ENCODE data around the gene PRX. TPM values are rescaled to one million over a fixed set of nuclear protein-coding genes. Genes with fewer than 3 reads are reported as not detected.
A peak's percentile ranks its signal among the peaks of the same experiment; 100 is the strongest.

PRX gene
- total and polyA plus RNA-seq, 9 of the 15 experiments (the other 6 are each of a cell fraction or from before 2014, with no cell fraction given), result 0.65 to 3.5 (median 1.7) TPM; not detected in 2

GRCh38 chr19:40370997-40371801 lies 42.0 kb downstream of the PRX start (continued):
- TF ChIP-seq ZNF253 (CRISPR knock-in tag; conservative IDR thresholded peaks at IDR 0.05) (no peak), ZHX1 (conservative IDR thresholded peaks at IDR 0.05; ENCODE audit: low read length) (no peak), ZNF347 (CRISPR knock-in tag; IDR thresholded peaks at IDR 0.05; ENCODE audit: low read depth) (no peak), MAZ (CRISPR knock-in tag; conservative IDR thresholded peaks at IDR 0.05 in 1 of 2, IDR thresholded peaks at IDR 0.05 in 1 of 2) (no peak), RBM25 (IDR thresholded peaks at IDR 0.05; ENCODE audit: low read depth, low read length, severe bottlenecking) (peak; percentile 96), KLF16 (IDR thresholded peaks at IDR 0.05) (peak; percentile 67), PHF20 (IDR thresholded peaks at IDR 0.05; ENCODE audit: partially characterized antibody) (no peak), IRF2 (CRISPR knock-in tag; IDR thresholded peaks at IDR 0.05) (no peak), GATA2 (CRISPR knock-in tag; IDR thresholded peaks at IDR 0.05) (peak; percentile 55), STAT5A (IDR thresholded peaks at IDR 0.05; ENCODE audit: borderline replicate concordance, low read length) (peak; percentile 40; the same call in 1 of the 2 replicates), E4F1 (CRISPR knock-in tag; IDR thresholded peaks at IDR 0.05; ENCODE audit: borderline replicate concordance) (no peak), PYGO2 (tag; IDR thresholded peaks at IDR 0.05) (no peak), ZNF583 (CRISPR knock-in tag; IDR thresholded peaks at IDR 0.05) (no peak), MYBL2 (IDR thresholded peaks at IDR 0.05; ENCODE audit: low read depth) (no peak), MYBL2 (CRISPR knock-in tag; IDR thresholded peaks at IDR 0.05; ENCODE audit: borderline replicate concordance) (no peak), ZNF384 (IDR thresholded peaks at IDR 0.05; ENCODE audit: low read depth, low read length) (no peak), ZNF212 (CRISPR knock-in tag; IDR thresholded peaks at IDR 0.05) (no peak), BCOR (IDR thresholded peaks at IDR 0.05) (peak; percentile 92), KLF10 (CRISPR knock-in tag; IDR thresholded peaks at IDR 0.05) (no peak), ZFX (CRISPR knock-in tag; IDR thresholded peaks at IDR 0.05) (peak; percentile 70), PHTF2 (CRISPR knock-in tag; IDR thresholded peaks at IDR 0.05) (no peak), KDM1A (IDR thresholded peaks at IDR 0.05) (peak; percentile 70 to 80), TCF7L2 (IDR thresholded peaks at IDR 0.05; ENCODE audit: low read depth, low read length) (no peak)
- TF ChIP-seq, protein P1, sequence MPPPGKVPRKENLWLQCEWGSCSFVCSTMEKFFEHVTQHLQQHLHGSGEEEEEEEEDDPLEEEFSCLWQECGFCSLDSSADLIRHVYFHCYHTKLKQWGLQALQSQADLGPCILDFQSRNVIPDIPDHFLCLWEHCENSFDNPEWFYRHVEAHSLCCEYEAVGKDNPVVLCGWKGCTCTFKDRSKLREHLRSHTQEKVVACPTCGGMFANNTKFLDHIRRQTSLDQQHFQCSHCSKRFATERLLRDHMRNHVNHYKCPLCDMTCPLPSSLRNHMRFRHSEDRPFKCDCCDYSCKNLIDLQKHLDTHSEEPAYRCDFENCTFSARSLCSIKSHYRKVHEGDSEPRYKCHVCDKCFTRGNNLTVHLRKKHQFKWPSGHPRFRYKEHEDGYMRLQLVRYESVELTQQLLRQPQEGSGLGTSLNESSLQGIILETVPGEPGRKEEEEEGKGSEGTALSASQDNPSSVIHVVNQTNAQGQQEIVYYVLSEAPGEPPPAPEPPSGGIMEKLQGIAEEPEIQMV (tag; conservative IDR thresholded peaks at IDR 0.05; ENCODE audit: low read depth), result no peak
